Neural progenitor cell (in vitro differentiated cells): Measurements from ENCODE around the gene GRM8. TPM values are rescaled to one million over a fixed set of nuclear protein-coding genes. Genes with fewer than 3 reads are reported as not detected.
A peak's percentile ranks its signal among the peaks of the same experiment; 100 is the strongest.

Source experiments
- DNase-seq: peaks from one replicate; pipeline ENCODE4 v3.0.0-alpha.2; 2016; ENCODE audit warnings: low spot score
- H2AFZ ChIP-seq: fragments of 200-600 bp; sonication (generic); replicated peaks from 2 replicates; pipeline ENCODE4 v1.6.1; 2016; ENCODE audit warnings: antibody characterized with exemption
- H3F3A ChIP-seq: fragments of 200-600 bp; sonication (generic); 2 replicates; pipeline ENCODE4 v1.6.1; 2016; ENCODE audit warnings: antibody characterized with exemption, low read depth
- H3K27ac ChIP-seq: fragments of 200-600 bp; sonication (generic); 2 replicates; pipeline ENCODE4 v1.5.1; 2016; ENCODE audit warnings: mild to moderate bottlenecking
- H3K27me3 ChIP-seq: fragments of 200-600 bp; sonication (generic); 2 replicates; pipeline ENCODE4 v1.6.1; 2016; ENCODE audit warnings: mild to moderate bottlenecking, moderate library complexity
- H3K36me3 ChIP-seq: fragments of 200-600 bp; sonication (generic); 2 replicates; pipeline ENCODE4 v1.5.1; 2016
- H3K4me1 ChIP-seq: fragments of 200-600 bp; sonication (generic); 2 replicates; pipeline ENCODE4 v1.6.1; 2016; ENCODE audit warnings: mixed run types
- H3K4me2 ChIP-seq: fragments of 200-600 bp; sonication (generic); 2 replicates; pipeline ENCODE4 v1.6.1; 2016
- H3K4me3 ChIP-seq: fragments of 200-600 bp; sonication (generic); 2 replicates; pipeline ENCODE4 v1.5.1; 2016
- H3K79me2 ChIP-seq: fragments of 200-600 bp; sonication (generic); 2 replicates; pipeline ENCODE4 v1.6.1; 2016; ENCODE audit warnings: low read depth
- H3K9ac ChIP-seq: fragments of 200-600 bp; sonication (generic); 2 replicates; pipeline ENCODE4 v1.6.1; 2016
- H3K9me3 ChIP-seq: fragments of 200-600 bp; sonication (generic); 2 replicates; pipeline ENCODE4 v1.5.1; 2016; ENCODE audit warnings: low read depth
- H4K20me1 ChIP-seq: fragments of 200-600 bp; sonication (generic); 2 replicates; pipeline ENCODE4 v1.6.1; 2016; ENCODE audit warnings: low read depth
- H3K27ac Mint-ChIP-seq: 3 replicates; pipeline ENCODE4 v1.8.0; 2021; ENCODE audit warnings: mixed read lengths
- H3K27me3 Mint-ChIP-seq: 2 replicates; pipeline ENCODE4 v1.8.0; 2022; ENCODE audit warnings: low read depth, mild to moderate bottlenecking, inconsistent platforms, moderate library complexity, mixed read lengths; ENCODE audit not compliant: insufficient read depth
- H3K36me3 Mint-ChIP-seq: 3 replicates; pipeline ENCODE4 v1.8.0; 2021; ENCODE audit warnings: mixed read lengths
- H3K4me1 Mint-ChIP-seq: 3 replicates; pipeline ENCODE4 v1.8.0; 2021; ENCODE audit warnings: mixed read lengths
- H3K4me3 Mint-ChIP-seq: 3 replicates; pipeline ENCODE4 v1.8.0; 2021; ENCODE audit warnings: mild to moderate bottlenecking, moderate library complexity, mixed read lengths
- H3K9me3 Mint-ChIP-seq: 3 replicates; pipeline ENCODE4 v1.8.0; 2020; ENCODE audit warnings: mixed read lengths
- CTCF ChIP-seq: fragments of 200-600 bp; sonication (generic); IDR thresholded peaks from 2 replicates; pipeline ENCODE4 v1.5.1; 2017; ENCODE audit warnings: antibody characterized with exemption, mild to moderate bottlenecking
- EZH2 ChIP-seq: fragments of 200-600 bp; sonication (generic); IDR thresholded peaks from 2 replicates; pipeline ENCODE4 v1.6.1; 2017; ENCODE audit warnings: antibody characterized with exemption, mild to moderate bottlenecking, moderate library complexity
- EZH2phosphoT487 ChIP-seq: fragments of 200-600 bp; sonication (generic); IDR thresholded peaks from 2 replicates; pipeline ENCODE4 v1.6.1; 2017; ENCODE audit warnings: antibody characterized with exemption
- total RNA-seq: library from RNA; depleted of rRNA; stranded (reverse); fragments of >200 nt; gene quantifications from 2 replicates; pipeline ENCODE4 v1.2.3, GENCODE V29; 2015; ENCODE audit warnings: low replicate concordance

GRM8 gene
- total RNA-seq, 1 donor from 2014 or later, result 0.62 TPM

DNA sequence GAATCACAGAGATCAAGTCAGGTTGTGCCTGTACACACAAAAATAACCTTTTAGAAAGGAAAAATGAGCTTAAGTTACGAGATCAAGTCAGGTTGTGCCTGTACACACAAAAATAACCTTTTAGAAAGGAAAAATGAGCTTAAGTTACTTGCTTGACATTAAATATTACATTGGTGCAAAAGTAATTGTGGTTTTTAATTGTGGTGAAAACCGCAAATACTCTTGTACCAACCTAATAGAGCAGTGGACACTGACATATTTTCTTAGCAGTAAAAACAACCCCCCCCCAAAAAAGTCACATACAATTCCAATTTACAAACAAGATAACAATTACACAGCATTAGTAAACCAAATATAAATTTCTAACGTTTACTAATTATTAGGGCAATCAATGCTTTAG lies 595.6 kb downstream of the GRM8 start:
- H3F3A ChIP-seq, result no peaks in the 10 kb centered on the region
- DNase-seq, result no peak
- H3K36me3 ChIP-seq, result no peaks in the 10 kb centered on the region
- no peak overlapping the region for H3K9ac ChIP-seq
- H3K4me2 ChIP-seq, result no peak overlapping the region
- no peak overlapping the region for H3K4me3 ChIP-seq
- no peaks in the 10 kb centered on the region for H3K79me2 ChIP-seq
- no peak for TF ChIP-seq CTCF
- no peak for TF ChIP-seq EZH2
- TF ChIP-seq EZH2phosphoT487, result no peak
- no peak overlapping the region for H2AFZ ChIP-seq
- no peak overlapping the region for H3K4me3 Mint-ChIP-seq
- no peak overlapping the region for H3K27ac Mint-ChIP-seq
- no peaks in the 10 kb centered on the region for H4K20me1 ChIP-seq
- H3K9me3 ChIP-seq, result no peaks in the 10 kb centered on the region
- no peaks in the 10 kb centered on the region for H3K36me3 Mint-ChIP-seq
- no peaks in the 10 kb centered on the region for H3K27me3 Mint-ChIP-seq
- H3K9me3 Mint-ChIP-seq, result no peaks in the 10 kb centered on the region
- H3K27ac ChIP-seq, result no peak overlapping the region
- no peaks in the 10 kb centered on the region for H3K4me1 ChIP-seq
- no peaks in the 10 kb centered on the region for H3K4me1 Mint-ChIP-seq
- H3K27me3 ChIP-seq, result no peaks in the 10 kb centered on the region

DNA sequence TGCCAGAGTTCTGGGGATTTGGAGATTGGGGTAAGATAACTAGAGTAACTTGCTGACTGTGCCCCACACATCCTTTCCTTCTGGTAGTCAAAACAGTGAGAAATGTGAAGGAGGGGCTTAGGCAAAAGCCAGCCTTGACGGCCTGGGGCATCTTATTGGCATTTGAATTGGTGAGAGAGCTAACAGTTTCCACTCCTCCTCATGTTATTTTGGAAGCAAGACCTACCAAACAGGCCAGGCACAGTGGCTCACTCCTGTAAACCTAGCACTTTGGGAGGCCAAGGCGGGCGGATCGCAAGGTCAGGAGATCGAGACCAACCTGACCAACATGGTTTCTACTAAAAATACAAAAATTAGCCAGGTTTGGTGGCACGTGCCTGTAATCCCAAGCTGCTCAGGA lies 596.6 kb downstream of the GRM8 start:
- no peak overlapping the region for H3K4me3 Mint-ChIP-seq
- peaks cover 3% of the 10 kb centered on the region for H3K9me3 Mint-ChIP-seq

DNA sequence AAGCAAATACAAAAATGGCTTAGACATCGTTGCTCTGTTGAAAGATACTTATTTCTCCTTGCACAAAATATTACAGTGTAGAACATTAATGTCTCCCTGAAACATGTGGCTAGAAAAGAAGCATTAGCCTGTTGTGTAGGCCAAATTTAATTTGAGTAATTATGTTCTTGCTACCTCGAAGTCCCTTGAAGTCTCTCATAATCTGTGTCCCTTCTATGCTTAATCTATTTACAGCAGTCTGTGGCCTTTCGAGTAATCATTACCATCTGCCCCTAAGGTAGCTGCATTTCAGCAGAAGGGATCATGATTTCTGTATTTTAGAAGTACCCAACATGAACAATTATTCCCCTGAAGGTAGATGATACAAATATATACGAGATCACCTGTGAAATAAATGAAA lies 615.2 kb downstream of the GRM8 start:
- no peak for DNase-seq
- no peak for TF ChIP-seq CTCF
- TF ChIP-seq EZH2phosphoT487, result no peak
- TF ChIP-seq EZH2, result no peak
- Histone ChIP-seq H3K36me3 (no peaks in the 10 kb centered on the region), H3K9me3 (no peaks in the 10 kb centered on the region), H3K4me2 (no peak overlapping the region), H3F3A (no peaks in the 10 kb centered on the region), H3K4me3 (no peak overlapping the region), H3K27ac (no peak overlapping the region), H3K9ac (no peak overlapping the region), H3K4me1 (no peaks in the 10 kb centered on the region), H3K27me3 (no peaks in the 10 kb centered on the region), H3K79me2 (no peaks in the 10 kb centered on the region), H4K20me1 (no peaks in the 10 kb centered on the region), H2AFZ (no peak overlapping the region)
- no peaks in the 10 kb centered on the region for H3K9me3 Mint-ChIP-seq
- H3K36me3 Mint-ChIP-seq, result no peaks in the 10 kb centered on the region
- H3K4me3 Mint-ChIP-seq, result no peak overlapping the region
- H3K27ac Mint-ChIP-seq, result no peak overlapping the region
- H3K4me1 Mint-ChIP-seq, result no peaks in the 10 kb centered on the region
- H3K27me3 Mint-ChIP-seq, result no peaks in the 10 kb centered on the region

More for the DNA sequence above, 596.6 kb downstream of the GRM8 start:
- DNase-seq, result peak; percentile 4
- Histone ChIP-seq H4K20me1 (no peaks in the 10 kb centered on the region), H3K9ac (no peak overlapping the region), H3K36me3 (no peaks in the 10 kb centered on the region), H3K27ac (no peak overlapping the region), H3K4me1 (no peaks in the 10 kb centered on the region), H3K79me2 (no peaks in the 10 kb centered on the region), H2AFZ (no peak overlapping the region), H3K4me3 (no peak overlapping the region), H3F3A (no peaks in the 10 kb centered on the region), H3K27me3 (no peaks in the 10 kb centered on the region), H3K4me2 (no peak overlapping the region), H3K9me3 (no peaks in the 10 kb centered on the region)
- Mint-ChIP-seq H3K36me3 (no peaks in the 10 kb centered on the region), H3K27me3 (no peaks in the 10 kb centered on the region), H3K27ac (no peak overlapping the region), H3K4me1 (no peaks in the 10 kb centered on the region)
- TF ChIP-seq EZH2phosphoT487 (no peak), EZH2 (no peak), CTCF (no peak)

DNA sequence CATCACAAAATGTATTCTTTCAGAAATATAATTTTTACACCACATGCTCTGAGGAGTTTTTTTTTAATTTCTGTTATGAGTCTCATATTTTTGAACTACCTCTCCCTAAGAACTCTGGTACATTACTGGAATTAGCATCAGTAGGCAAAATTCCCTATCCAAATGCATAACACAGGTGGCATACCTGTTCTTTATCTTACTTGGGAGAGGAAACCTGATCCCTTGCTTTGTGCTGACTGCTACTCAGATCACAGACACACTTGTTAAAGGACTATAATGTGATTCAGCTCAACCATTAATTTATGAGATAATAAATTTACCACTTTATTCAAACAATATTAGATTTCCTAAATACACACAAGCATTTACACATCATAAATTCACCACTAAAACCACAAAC lies 617.2 kb downstream of the GRM8 start:
- no peaks in the 10 kb centered on the region for H3K4me1 ChIP-seq
- no peak for DNase-seq
- H3K27me3 ChIP-seq, result no peaks in the 10 kb centered on the region
- no peak overlapping the region for H3K4me3 ChIP-seq
- H3K27ac Mint-ChIP-seq, result no peak overlapping the region
- TF ChIP-seq EZH2 (no peak), CTCF (no peak), EZH2phosphoT487 (no peak)
- H3K4me3 Mint-ChIP-seq, result no peak overlapping the region
- H3F3A ChIP-seq, result no peaks in the 10 kb centered on the region
- no peaks in the 10 kb centered on the region for H3K9me3 Mint-ChIP-seq
- H2AFZ ChIP-seq, result no peak overlapping the region
- H3K27ac ChIP-seq, result no peak overlapping the region
- H3K9ac ChIP-seq, result no peak overlapping the region
- H3K36me3 ChIP-seq, result no peaks in the 10 kb centered on the region
- no peaks in the 10 kb centered on the region for H3K27me3 Mint-ChIP-seq
- H3K36me3 Mint-ChIP-seq, result no peaks in the 10 kb centered on the region
- no peak overlapping the region for H3K4me2 ChIP-seq
- H3K4me1 Mint-ChIP-seq, result no peaks in the 10 kb centered on the region
- no peaks in the 10 kb centered on the region for H4K20me1 ChIP-seq
- no peaks in the 10 kb centered on the region for H3K79me2 ChIP-seq
- no peaks in the 10 kb centered on the region for H3K9me3 ChIP-seq
